H9 (cell line): ENCODE data around the gene RASL12. TPM values are rescaled to one million over a fixed set of nuclear protein-coding genes. Genes with fewer than 3 reads are reported as not detected.

ENCODE experiments used
- DNase-seq: peaks from one replicate; pipeline ENCODE4 v3.0.0-alpha.2; 2017
- H2AFZ ChIP-seq: one replicate; pipeline ENCODE4 v1.6.1; 2013; ENCODE audit warnings: mild to moderate bottlenecking, low read length, control low read depth, moderate library complexity
- H2AK5ac ChIP-seq: 2 replicates; pipeline ENCODE4 v1.6.1; 2013; ENCODE audit warnings: low read length, control low read depth, mixed read lengths; ENCODE audit not compliant: insufficient read length
- H2BK120ac ChIP-seq: one replicate; pipeline ENCODE4 v1.6.1; 2013; ENCODE audit warnings: low read depth, mild to moderate bottlenecking, low read length, control low read depth, inconsistent platforms; ENCODE audit not compliant: poor library complexity, severe bottlenecking
- H2BK12ac ChIP-seq: 2 replicates; pipeline ENCODE4 v1.6.1; 2013; ENCODE audit warnings: low read length, control low read depth, mixed read lengths, low read depth; ENCODE audit not compliant: insufficient read length
- H2BK15ac ChIP-seq: 2 replicates; pipeline ENCODE4 v1.6.1; 2013; ENCODE audit warnings: low read depth, low read length, control low read depth
- H2BK20ac ChIP-seq: one replicate; pipeline ENCODE4 v1.6.1; 2013; ENCODE audit warnings: low read depth, mild to moderate bottlenecking, low read length, control low read depth, inconsistent platforms; ENCODE audit not compliant: poor library complexity, severe bottlenecking
- H2BK5ac ChIP-seq: 2 replicates; pipeline ENCODE4 v1.6.1; 2013; ENCODE audit warnings: low read length, control low read depth, mixed read lengths; ENCODE audit not compliant: insufficient read length
- H3K14ac ChIP-seq: 2 replicates; pipeline ENCODE4 v1.6.1; 2013; ENCODE audit warnings: low read length, control low read depth; ENCODE audit not compliant: insufficient read depth
- H3K18ac ChIP-seq: 2 replicates; pipeline ENCODE4 v1.6.1; 2013; ENCODE audit warnings: low read depth, mild to moderate bottlenecking, mixed read lengths, low read length, control low read depth; ENCODE audit not compliant: insufficient read length
- H3K23ac ChIP-seq: 2 replicates; pipeline ENCODE4 v1.6.1; 2013; ENCODE audit warnings: low read length, control low read depth, mixed read lengths, low read depth; ENCODE audit not compliant: insufficient read length
- H3K23me2 ChIP-seq: 2 replicates; pipeline ENCODE4 v1.6.1; 2013; ENCODE audit warnings: low read depth, mild to moderate bottlenecking, mixed read lengths, low read length, control low read depth; ENCODE audit not compliant: insufficient read length, poor library complexity, severe bottlenecking
- H3K27ac ChIP-seq: 2 replicates; pipeline ENCODE4 v1.5.1; 2013; ENCODE audit warnings: low read length, control low read depth, mixed read lengths, low read depth; ENCODE audit not compliant: insufficient read length
- H3K27me3 ChIP-seq: 2 replicates; pipeline ENCODE4 v1.6.1; 2013; ENCODE audit warnings: low read length, control low read depth, inconsistent platforms; ENCODE audit not compliant: insufficient read depth
- H3K4ac ChIP-seq: 2 replicates; pipeline ENCODE4 v1.6.1; 2013; ENCODE audit warnings: low read depth, mild to moderate bottlenecking, control low read depth, inconsistent platforms, low read length, moderate library complexity
- H3K4me1 ChIP-seq: 2 replicates; pipeline ENCODE4 v1.6.1; 2013; ENCODE audit warnings: low read length, control low read depth, inconsistent platforms; ENCODE audit not compliant: insufficient read depth
- H3K4me2 ChIP-seq: 2 replicates; pipeline ENCODE4 v1.6.1; 2013; ENCODE audit warnings: low read length, control low read depth, mixed read lengths; ENCODE audit not compliant: insufficient read length, insufficient read depth
- H3K56ac ChIP-seq: 2 replicates; pipeline ENCODE4 v1.6.1; 2013; ENCODE audit warnings: low read depth, mild to moderate bottlenecking, mixed read lengths, low read length, control low read depth; ENCODE audit not compliant: insufficient read length
- H3K79me1 ChIP-seq: 2 replicates; pipeline ENCODE4 v1.6.1; 2013; ENCODE audit warnings: low read depth, mild to moderate bottlenecking, moderate library complexity, low read length, control low read depth, inconsistent platforms; ENCODE audit not compliant: insufficient read depth, poor library complexity, severe bottlenecking
- H3K79me2 ChIP-seq: 2 replicates; pipeline ENCODE4 v1.6.1; 2013; ENCODE audit warnings: low read length, control low read depth, inconsistent platforms; ENCODE audit not compliant: insufficient read depth
- H3K9ac ChIP-seq: 2 replicates; pipeline ENCODE4 v1.6.1; 2013; ENCODE audit warnings: low read length, control low read depth, mixed read lengths; ENCODE audit not compliant: insufficient read length; ENCODE audit errors: extremely low read depth
- H3K9me3 ChIP-seq: one replicate; pipeline ENCODE4 v1.6.1; 2013; ENCODE audit warnings: low read depth, low read length, inconsistent platforms; ENCODE audit not compliant: control insufficient read depth
- H3T11ph ChIP-seq: one replicate; pipeline ENCODE4 v1.6.1; 2013; ENCODE audit warnings: mild to moderate bottlenecking, low read length, control low read depth, inconsistent platforms
- H4K20me1 ChIP-seq: one replicate; pipeline ENCODE4 v1.6.1; 2013; ENCODE audit not compliant: control insufficient read depth, insufficient read length, insufficient read depth
- H4K5ac ChIP-seq: 2 replicates; pipeline ENCODE4 v1.6.1; 2013; ENCODE audit warnings: low read depth, mild to moderate bottlenecking, mixed read lengths, low read length, control low read depth; ENCODE audit not compliant: insufficient read length
- H4K8ac ChIP-seq: replicated peaks from 2 replicates; pipeline ENCODE4 v1.6.1; 2013; ENCODE audit warnings: low read length, control low read depth, mixed read lengths, low read depth; ENCODE audit not compliant: insufficient read length
- H4K91ac ChIP-seq: 2 replicates; pipeline ENCODE4 v1.6.1; 2013; ENCODE audit warnings: low read depth, mild to moderate bottlenecking, moderate library complexity, mixed read lengths, low read length, control low read depth; ENCODE audit not compliant: insufficient read length
- H3K27ac Mint-ChIP-seq, 3 experiments: 2 replicates in 2 of 3; 3 replicates in 1 of 3; pipeline ENCODE4 v1.8.0; 2020 to 2021; ENCODE audit warnings: mixed read lengths in 3 of 3, mild to moderate bottlenecking in 1 of 3, moderate library complexity in 1 of 3
- H3K27me3 Mint-ChIP-seq: 2 replicates; pipeline ENCODE4 v1.8.0; 2021; ENCODE audit warnings: low read depth, mild to moderate bottlenecking, moderate library complexity, mixed read lengths
- H3K36me3 Mint-ChIP-seq, 3 experiments: 2 replicates in 2 of 3; 3 replicates in 1 of 3; pipeline ENCODE4 v1.8.0; 2020 to 2021; ENCODE audit warnings: low read depth in 3 of 3, mixed read lengths in 3 of 3; ENCODE audit not compliant: insufficient read depth in 1 of 3
- H3K4me1 Mint-ChIP-seq, 2 experiments: 2 replicates each; pipeline ENCODE4 v1.8.0; 2020; ENCODE audit warnings: mixed read lengths in 2 of 2
- H3K4me3 Mint-ChIP-seq, 2 experiments: 2 replicates in 1 of 2; 3 replicates in 1 of 2; pipeline ENCODE4 v1.8.0; 2020 to 2021; ENCODE audit warnings: mild to moderate bottlenecking in 2 of 2, mixed read lengths in 2 of 2, moderate library complexity in 1 of 2
- H3K9me3 Mint-ChIP-seq, 2 experiments: 2 replicates in 1 of 2; 3 replicates in 1 of 2; pipeline ENCODE4 v1.8.0; 2020; ENCODE audit warnings: mild to moderate bottlenecking in 2 of 2, mixed read lengths in 2 of 2, moderate library complexity in 1 of 2
- WGBS: extraction: QIAGEN DNeasy Blood & Tissue Kit; methylation state at CpG from one replicate; pipeline ENCODE4 v1.1.7; 2013; ENCODE audit warnings: missing lambda C conversion rate, low lambda C conversion rate, mixed read lengths; ENCODE audit not compliant: insufficient read length; ENCODE audit errors: extremely low coverage; 5-methylcytosine and 5-hydroxymethylcytosine counted together
- total RNA-seq: library from RNA; stranded (reverse); gene quantifications from 2 replicates; pipeline ENCODE4 v1.2.1, GENCODE V29; 2021
- TF ChIP-seq, protein P1 (sequence below): fragments of 200-600 bp; sonication (generic); conservative IDR thresholded peaks from 3 replicates; pipeline ENCODE4 v1.8.0; 2021; ENCODE audit warnings: antibody characterized with exemption, mild to moderate bottlenecking

Gene RASL12
- total RNA-seq, 1 experiment from 2014 or later = 7.5 TPM

DNA sequence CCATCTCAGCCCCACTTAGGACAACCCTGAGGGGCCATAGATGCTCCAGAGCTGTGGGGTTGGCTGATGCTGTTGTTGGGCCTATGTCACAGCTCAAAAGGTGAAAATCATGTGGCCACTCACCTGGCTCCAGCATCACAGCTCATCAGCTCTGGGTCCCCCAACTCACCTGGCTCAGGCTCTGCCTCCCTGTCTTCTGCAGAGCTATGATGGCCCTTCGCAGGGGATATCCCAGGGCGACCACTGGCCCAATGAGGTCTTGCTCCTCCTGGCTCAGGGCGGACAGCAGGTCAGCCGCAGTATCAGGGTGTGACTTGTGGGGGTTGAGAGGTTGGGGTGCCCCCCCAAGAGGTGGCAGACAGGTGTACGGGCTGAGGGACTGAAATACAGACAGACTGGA, 31.5 kb upstream of the RASL12 start:
- H2BK12ac ChIP-seq = no peak overlapping the region
- no peak overlapping the region for H2BK5ac ChIP-seq
- H4K20me1 ChIP-seq = no peaks in the 10 kb centered on the region
- no peak overlapping the region for H2BK20ac ChIP-seq
- TF ChIP-seq, protein P1, sequence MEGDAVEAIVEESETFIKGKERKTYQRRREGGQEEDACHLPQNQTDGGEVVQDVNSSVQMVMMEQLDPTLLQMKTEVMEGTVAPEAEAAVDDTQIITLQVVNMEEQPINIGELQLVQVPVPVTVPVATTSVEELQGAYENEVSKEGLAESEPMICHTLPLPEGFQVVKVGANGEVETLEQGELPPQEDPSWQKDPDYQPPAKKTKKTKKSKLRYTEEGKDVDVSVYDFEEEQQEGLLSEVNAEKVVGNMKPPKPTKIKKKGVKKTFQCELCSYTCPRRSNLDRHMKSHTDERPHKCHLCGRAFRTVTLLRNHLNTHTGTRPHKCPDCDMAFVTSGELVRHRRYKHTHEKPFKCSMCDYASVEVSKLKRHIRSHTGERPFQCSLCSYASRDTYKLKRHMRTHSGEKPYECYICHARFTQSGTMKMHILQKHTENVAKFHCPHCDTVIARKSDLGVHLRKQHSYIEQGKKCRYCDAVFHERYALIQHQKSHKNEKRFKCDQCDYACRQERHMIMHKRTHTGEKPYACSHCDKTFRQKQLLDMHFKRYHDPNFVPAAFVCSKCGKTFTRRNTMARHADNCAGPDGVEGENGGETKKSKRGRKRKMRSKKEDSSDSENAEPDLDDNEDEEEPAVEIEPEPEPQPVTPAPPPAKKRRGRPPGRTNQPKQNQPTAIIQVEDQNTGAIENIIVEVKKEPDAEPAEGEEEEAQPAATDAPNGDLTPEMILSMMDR = no peak
- no peak overlapping the region for H3K9ac ChIP-seq
- H3K4me1 ChIP-seq = no peaks in the 10 kb centered on the region
- H3K4me2 ChIP-seq = no peak overlapping the region
- no peaks in the 10 kb centered on the region for H3K9me3 Mint-ChIP-seq
- DNase-seq = no peak
- H2BK15ac ChIP-seq = no peak overlapping the region
- no peak overlapping the region for H3K18ac ChIP-seq
- no peak overlapping the region for H2AK5ac ChIP-seq
- no peaks in the 10 kb centered on the region for H3K27me3 ChIP-seq
- H3K27ac Mint-ChIP-seq = peak overlapping the region in 1 of 3 experiments; percentile 56; a peak in 1 of 7 replicates
- peaks cover 0 to 18% (median 8%) of the 10 kb centered on the region in 3 experiments; a peak in 6 of 7 replicates for H3K36me3 Mint-ChIP-seq
- WGBS = no CpG with 5 or more reads among the region's 5 CpGs
- no peak overlapping the region for H3K4ac ChIP-seq
- peaks cover 4% of the 10 kb centered on the region in 2 experiments; a peak in 3 of 4 replicates for H3K4me1 Mint-ChIP-seq
- H4K91ac ChIP-seq = no peak overlapping the region
- H4K5ac ChIP-seq = no peak overlapping the region
- H3K23me2 ChIP-seq = peaks cover 3% of the 10 kb centered on the region
- H3T11ph ChIP-seq = no peak overlapping the region
- no peak overlapping the region for H3K23ac ChIP-seq
- no peak overlapping the region for H3K4me3 Mint-ChIP-seq
- no peak overlapping the region for H2AFZ ChIP-seq
- H3K9me3 ChIP-seq = no peaks in the 10 kb centered on the region
- H2BK120ac ChIP-seq = no peak overlapping the region
- H4K8ac ChIP-seq = no peak overlapping the region
- no peak overlapping the region for H3K27ac ChIP-seq
- H3K56ac ChIP-seq = no peak overlapping the region
- no peaks in the 10 kb centered on the region for H3K79me1 ChIP-seq
- H3K14ac ChIP-seq = no peak overlapping the region
- H3K79me2 ChIP-seq = no peaks in the 10 kb centered on the region
- no peaks in the 10 kb centered on the region for H3K27me3 Mint-ChIP-seq
